ENCODE data around the gene COQ9.

DNA sequence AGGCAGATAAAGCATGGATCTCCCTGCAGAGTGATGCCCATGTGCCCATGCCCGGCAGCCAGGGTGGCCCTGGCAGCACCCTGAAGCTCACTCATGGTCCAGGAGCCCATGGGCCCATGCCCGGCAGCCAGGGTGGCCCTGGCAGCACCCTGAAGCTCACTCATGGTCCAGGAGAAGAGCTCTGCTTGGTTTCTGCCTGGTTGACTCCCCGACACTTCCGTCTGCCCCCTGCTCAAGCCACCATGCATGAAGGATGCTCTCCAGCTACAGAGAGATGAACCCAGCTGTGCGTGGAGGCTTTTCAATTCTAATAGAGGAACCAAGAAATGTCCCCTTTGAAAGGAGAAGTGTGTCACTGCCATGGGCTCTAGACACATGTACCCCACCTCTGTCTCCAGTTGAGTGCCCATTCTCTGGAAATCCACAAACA, 34.0 kb upstream of the COQ9 start:
- TF ChIP-seq, protein P1, sequence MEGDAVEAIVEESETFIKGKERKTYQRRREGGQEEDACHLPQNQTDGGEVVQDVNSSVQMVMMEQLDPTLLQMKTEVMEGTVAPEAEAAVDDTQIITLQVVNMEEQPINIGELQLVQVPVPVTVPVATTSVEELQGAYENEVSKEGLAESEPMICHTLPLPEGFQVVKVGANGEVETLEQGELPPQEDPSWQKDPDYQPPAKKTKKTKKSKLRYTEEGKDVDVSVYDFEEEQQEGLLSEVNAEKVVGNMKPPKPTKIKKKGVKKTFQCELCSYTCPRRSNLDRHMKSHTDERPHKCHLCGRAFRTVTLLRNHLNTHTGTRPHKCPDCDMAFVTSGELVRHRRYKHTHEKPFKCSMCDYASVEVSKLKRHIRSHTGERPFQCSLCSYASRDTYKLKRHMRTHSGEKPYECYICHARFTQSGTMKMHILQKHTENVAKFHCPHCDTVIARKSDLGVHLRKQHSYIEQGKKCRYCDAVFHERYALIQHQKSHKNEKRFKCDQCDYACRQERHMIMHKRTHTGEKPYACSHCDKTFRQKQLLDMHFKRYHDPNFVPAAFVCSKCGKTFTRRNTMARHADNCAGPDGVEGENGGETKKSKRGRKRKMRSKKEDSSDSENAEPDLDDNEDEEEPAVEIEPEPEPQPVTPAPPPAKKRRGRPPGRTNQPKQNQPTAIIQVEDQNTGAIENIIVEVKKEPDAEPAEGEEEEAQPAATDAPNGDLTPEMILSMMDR (IDR thresholded peaks at IDR 0.05 in 2 of 3, conservative IDR thresholded peaks at IDR 0.05 in 1 of 3; ENCODE audit: borderline replicate concordance in 1 of 3, insufficient read depth in 1 of 3, low read depth in 2 of 3, low read length in 2 of 3) = no peak
- TF ChIP-seq POLR2AphosphoS5 (IDR thresholded peaks at IDR 0.05; ENCODE audit: low read depth, low read length) (no peak), SIN3A (IDR thresholded peaks at IDR 0.05; ENCODE audit: low read depth) (no peak), EZH2 (IDR thresholded peaks at IDR 0.05) (no peak), POLR2A (IDR thresholded peaks at IDR 0.05; ENCODE audit: borderline replicate concordance, extremely low read depth, insufficient read depth, insufficient read length) (no peak), YY1 (IDR thresholded peaks at IDR 0.05; ENCODE audit: extremely low read depth, insufficient replicate concordance, low read depth, low read length) (no peak), SP1 (IDR thresholded peaks at IDR 0.05; ENCODE audit: low read depth) (no peak), CEBPB (IDR thresholded peaks at IDR 0.05; ENCODE audit: low read depth) (no peak), EZH2phosphoT487 (IDR thresholded peaks at IDR 0.05; ENCODE audit: borderline replicate concordance) (no peak), ELF1 (IDR thresholded peaks at IDR 0.05; ENCODE audit: borderline replicate concordance, low read depth) (no peak), ZFX (IDR thresholded peaks at IDR 0.05) (no peak)
- TF ChIP-seq, protein P2, sequence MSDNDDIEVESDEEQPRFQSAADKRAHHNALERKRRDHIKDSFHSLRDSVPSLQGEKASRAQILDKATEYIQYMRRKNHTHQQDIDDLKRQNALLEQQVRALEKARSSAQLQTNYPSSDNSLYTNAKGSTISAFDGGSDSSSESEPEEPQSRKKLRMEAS (IDR thresholded peaks at IDR 0.05) = no peak
- TF ChIP-seq, protein P3, sequence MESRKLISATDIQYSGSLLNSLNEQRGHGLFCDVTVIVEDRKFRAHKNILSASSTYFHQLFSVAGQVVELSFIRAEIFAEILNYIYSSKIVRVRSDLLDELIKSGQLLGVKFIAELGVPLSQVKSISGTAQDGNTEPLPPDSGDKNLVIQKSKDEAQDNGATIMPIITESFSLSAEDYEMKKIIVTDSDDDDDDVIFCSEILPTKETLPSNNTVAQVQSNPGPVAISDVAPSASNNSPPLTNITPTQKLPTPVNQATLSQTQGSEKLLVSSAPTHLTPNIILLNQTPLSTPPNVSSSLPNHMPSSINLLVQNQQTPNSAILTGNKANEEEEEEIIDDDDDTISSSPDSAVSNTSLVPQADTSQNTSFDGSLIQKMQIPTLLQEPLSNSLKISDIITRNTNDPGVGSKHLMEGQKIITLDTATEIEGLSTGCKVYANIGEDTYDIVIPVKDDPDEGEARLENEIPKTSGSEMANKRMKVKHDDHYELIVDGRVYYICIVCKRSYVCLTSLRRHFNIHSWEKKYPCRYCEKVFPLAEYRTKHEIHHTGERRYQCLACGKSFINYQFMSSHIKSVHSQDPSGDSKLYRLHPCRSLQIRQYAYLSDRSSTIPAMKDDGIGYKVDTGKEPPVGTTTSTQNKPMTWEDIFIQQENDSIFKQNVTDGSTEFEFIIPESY (IDR thresholded peaks at IDR 0.05; ENCODE audit: extremely low read depth, insufficient replicate concordance, low read length) = no peak
